Fibroblast of the aortic adventitia (primary cell): ENCODE data around the gene MCL1. TPM values are rescaled to one million over a fixed set of nuclear protein-coding genes. Genes with fewer than 3 reads are reported as not detected.
"Not testable (repeated sequence)": the region's sequence is repeated elsewhere in the genome, so short reads cannot be mapped to it uniquely, and the experiment has no call there.

Experiments used
- DNase-seq: peaks from one replicate; pipeline ENCODE4 v3.0.0-alpha.2; 2010; ENCODE audit warnings: low read depth
- H3K4me3 ChIP-seq: 2 replicates; pipeline ENCODE4 v1.5.1; 2011; ENCODE audit warnings: low read depth, mild to moderate bottlenecking, control low read depth, low read length, moderate library complexity
- total RNA-seq: library from RNA; depleted of rRNA; stranded (reverse); fragments of >200 nt; gene quantifications from 2 replicates; pipeline ENCODE4 v1.2.3, GENCODE V29; 2012; ENCODE audit warnings: low replicate concordance
- TF ChIP-seq, protein P1 (sequence below): IDR thresholded peaks from 2 replicates; pipeline ENCODE4 v1.5.1; 2011; ENCODE audit warnings: mild to moderate bottlenecking, low read length, control low read depth, inconsistent platforms; ENCODE audit not compliant: insufficient read depth

MCL1 gene
- total RNA-seq, 1 donor = 212 TPM

GRCh38 chr1:150574260-150575071, 4.9 kb downstream of the MCL1 start:
- H3K4me3 ChIP-seq = peak overlapping the region; percentile 99
- peak; percentile 35 for DNase-seq
- TF ChIP-seq, protein P1, sequence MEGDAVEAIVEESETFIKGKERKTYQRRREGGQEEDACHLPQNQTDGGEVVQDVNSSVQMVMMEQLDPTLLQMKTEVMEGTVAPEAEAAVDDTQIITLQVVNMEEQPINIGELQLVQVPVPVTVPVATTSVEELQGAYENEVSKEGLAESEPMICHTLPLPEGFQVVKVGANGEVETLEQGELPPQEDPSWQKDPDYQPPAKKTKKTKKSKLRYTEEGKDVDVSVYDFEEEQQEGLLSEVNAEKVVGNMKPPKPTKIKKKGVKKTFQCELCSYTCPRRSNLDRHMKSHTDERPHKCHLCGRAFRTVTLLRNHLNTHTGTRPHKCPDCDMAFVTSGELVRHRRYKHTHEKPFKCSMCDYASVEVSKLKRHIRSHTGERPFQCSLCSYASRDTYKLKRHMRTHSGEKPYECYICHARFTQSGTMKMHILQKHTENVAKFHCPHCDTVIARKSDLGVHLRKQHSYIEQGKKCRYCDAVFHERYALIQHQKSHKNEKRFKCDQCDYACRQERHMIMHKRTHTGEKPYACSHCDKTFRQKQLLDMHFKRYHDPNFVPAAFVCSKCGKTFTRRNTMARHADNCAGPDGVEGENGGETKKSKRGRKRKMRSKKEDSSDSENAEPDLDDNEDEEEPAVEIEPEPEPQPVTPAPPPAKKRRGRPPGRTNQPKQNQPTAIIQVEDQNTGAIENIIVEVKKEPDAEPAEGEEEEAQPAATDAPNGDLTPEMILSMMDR = no peak

GRCh38 chr1:150573648-150574071, 5.8 kb downstream of the MCL1 start:
- H3K4me3 ChIP-seq, DNase-seq: not testable (repeated sequence)

GRCh38 chr1:150572918-150573647, 6.3 kb downstream of the MCL1 start:
- H3K4me3 ChIP-seq = peak overlapping the region; percentile 0
- DNase-seq = no peak
- TF ChIP-seq, protein P1 = no peak

DNA sequence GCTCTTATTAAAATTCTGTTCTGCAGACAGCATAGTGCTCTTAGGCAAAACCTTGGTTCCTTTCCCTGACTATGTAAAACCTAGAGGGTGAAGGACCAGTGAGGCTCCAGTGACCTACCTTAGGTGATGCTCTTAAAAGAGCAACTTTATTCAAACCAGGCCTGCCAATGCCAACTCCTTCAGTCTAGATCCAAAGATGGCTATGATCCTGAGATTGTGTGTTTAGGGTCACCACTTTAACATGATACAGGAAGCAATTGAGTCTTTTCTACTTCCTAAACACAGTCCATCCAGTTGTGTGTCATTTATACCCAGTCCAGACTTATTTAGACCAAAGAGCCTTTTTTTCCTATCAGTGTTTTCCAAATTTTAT, 10.8 kb downstream of the MCL1 start:
- H3K4me3 ChIP-seq = no peak overlapping the region
- TF ChIP-seq, protein P1 = no peak

GRCh38 chr1:150567717-150568593, 11.5 kb downstream of the MCL1 start:
- peak; percentile 97 for DNase-seq
- H3K4me3 ChIP-seq = peak overlapping the region; percentile 47
- TF ChIP-seq, protein P1 = no peak

More for the DNA sequence above, 10.8 kb downstream of the MCL1 start:
- DNase-seq = no peak

DNA sequence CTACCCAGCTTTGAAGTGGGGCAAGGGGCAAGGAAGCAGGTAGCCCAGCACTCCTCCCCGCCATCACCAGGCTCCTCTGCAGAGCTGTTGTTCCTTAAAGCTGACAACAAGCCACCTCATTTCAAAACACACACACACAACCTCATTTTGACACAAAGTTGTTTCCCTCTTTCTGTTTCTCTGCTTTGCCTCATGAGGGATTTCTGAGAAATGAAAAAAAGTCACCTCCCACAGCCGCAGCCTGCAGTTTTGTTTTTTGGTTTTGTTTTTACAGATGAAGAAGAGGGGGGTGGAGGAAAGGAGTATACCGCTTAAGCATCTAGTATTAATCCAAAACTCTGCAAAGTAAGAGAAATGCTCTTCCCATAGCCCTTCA, 12.1 kb downstream of the MCL1 start:
- TF ChIP-seq, protein P1 = no peak
- peak; percentile 54 for DNase-seq
- H3K4me3 ChIP-seq = peak overlapping the region; percentile 47
